Fibroblast of skin of left biceps (primary cell): ENCODE data around the gene PRR35.

Experiments used
- DNase-seq, 2 experiments: peaks; one replicate each; pipeline ENCODE4 v3.0.0-alpha.2; 2013; ENCODE audit warnings: low read depth in 2 of 2

PRR35 gene

GRCh38 chr16:580141-580945 is 20.1 kb downstream of the PRR35 start:
- DNase-seq: no peak

- DNase-seq: no peak
These were observed 20.8 kb downstream of the PRR35 start for GRCh38 chr16:580946-581498.

GRCh38 chr16:582218-582613 is 22.0 kb downstream of the PRR35 start:
- DNase-seq: no peak

GRCh38 chr16:582614-583331 is 22.6 kb downstream of the PRR35 start:
- no peak for DNase-seq

DNA sequence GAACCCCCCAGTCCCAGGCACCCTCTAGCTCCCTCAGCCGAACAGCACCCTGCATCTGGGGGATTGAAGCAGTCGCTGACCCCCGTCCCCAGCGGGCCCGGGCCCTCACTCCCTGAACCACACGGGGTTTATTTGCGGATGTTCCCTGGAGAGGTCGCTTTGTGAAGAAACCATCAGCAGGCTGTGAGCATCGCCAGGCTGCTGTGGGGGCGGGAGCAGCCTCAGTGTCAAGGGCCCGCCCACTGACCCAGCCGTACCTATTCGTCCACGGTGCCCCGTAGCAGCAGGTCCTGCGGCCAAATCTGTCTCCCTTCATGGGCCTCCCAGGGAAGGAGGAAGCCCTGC is 23.2 kb downstream of the PRR35 start:
- no peak for DNase-seq

- DNase-seq: no peak
These were observed 23.8 kb downstream of the PRR35 start for GRCh38 chr16:583815-584591.

DNA sequence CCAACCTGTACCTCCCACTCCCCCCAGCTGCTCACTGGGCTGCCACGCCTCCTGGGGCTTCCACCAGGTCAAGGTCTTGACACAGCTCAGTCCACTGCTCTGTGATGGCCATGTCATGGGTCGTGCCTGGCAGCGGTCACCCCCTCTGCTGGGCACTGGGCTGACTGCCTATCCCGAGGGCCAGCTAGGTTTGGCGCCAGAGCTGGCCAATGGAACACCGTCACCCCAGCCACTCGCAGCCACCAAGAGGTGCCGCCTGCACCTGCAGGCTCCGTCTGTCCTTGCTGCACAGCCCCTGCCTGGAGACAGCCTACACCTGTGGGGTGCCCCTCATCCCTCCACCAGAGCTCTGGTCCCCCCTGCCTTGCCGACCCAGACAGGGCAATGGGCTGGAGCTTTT is 25.2 kb downstream of the PRR35 start:
- DNase-seq: no peak

DNA sequence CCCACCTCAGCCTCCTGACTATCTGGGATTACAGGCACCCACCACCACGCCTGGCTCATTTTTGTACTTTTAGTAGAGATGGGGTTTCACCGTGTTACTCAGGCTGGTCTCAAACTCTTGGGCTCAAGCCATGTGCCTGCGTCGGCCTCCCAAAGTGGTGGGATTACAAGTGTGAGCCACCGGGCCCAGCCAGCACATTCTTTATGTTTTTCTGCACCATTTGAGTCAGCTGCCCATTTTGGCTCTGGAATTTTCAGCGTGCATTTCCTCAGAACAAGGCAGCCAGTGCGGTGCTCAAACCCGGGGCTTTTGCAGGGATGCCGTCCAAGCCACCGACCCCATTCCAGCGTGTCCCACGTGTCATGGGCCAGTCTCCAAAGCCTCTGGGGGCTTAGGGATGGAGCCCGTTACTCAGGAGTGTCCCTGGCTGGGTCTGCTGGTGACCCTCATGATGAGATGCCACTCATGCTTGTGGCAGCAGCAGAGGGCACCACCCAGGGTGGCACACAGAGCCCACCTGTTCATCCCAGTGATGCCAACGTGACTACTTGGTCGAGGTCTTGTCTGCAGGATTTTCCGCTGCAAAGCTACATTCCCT is 26.0 kb downstream of the PRR35 start:
- DNase-seq: no peak

DNA sequence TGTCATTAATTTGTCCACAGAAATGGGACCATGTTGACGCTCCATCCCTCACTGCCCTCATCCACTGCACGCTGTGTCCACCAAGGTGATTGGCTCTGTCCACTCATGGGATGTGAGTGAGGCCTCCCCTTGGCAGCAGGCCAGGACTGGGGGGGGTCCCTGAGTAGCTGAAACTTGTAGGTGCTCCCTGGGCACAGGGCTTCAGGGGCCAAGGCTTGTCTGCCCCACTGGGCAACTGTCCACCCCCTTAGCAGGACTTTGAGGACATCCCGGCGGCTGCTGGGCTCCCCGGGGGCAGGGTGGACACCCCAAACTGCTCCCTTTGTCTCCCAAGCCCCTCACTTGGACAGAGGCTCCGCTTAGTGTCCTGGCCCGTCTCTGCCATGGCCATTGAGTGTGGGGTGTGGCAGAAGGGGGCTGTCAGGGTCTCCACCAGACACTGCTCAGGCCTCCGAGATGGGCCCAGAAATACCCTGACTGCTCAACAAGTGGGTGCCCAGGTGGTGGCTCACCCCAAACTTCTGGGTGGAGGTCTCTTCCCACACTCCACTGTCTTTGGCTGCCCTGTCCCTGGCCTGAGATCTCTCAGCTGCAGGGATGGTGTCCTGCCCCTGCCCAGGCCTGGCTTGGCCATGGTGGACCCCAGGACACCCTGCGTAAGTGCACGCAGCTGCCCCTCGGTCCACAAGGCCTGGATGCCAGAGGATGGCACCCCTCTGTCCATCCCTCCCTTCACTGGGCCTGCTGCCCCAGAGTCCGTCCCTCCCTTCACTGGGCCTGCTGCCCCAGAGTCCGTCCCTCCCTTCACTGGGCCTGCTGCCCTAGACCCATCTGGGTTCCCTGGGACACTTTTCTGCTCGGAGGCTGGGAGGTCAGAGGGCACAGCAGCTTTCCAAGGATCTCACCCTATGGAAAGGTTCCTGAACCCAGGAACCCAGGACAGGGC is 26.7 kb downstream of the PRR35 start:
- no peak for DNase-seq

DNA sequence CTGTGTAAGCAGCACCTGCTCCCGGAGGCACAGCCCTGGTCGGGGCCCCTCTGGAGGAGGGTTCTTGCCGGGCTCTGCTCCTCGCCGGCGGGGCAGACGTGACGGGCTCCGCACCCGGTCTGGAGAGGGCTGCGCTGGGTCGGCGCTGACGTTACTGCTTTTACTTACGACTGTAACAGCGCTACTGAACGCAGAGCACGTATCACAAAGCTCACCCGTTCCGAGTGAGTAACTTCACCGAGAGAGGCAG is 28.4 kb downstream of the PRR35 start:
- no peak for DNase-seq

- peak; percentile 83 to 86 for DNase-seq
These were observed 28.9 kb downstream of the PRR35 start for GRCh38 chr16:588889-589657.

DNA sequence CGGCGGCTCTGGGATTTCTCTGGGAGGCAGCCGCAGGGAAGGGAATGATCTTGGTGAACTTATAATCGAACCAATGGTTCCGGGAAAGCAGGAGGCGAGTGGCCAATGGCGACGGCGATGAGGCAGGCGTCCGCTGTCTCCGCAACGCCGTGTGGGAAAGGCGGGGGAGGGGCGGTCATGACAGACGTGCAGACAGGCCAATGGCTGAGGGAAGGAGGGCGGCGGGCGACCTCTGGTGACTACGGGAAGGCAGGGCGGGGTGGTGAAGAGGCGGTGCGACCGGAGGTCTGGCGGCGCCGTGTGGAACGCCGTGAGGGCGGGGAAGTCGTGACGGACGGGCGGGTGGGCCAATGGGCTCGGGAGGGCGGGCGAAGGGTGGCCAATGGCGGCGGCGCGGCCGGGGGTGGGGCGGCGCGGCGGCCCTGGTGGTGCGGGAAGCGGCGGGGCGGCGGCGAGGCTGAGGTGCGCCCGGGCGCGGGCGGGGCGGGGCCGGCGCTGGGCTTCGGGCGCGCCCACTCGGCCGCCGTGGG is 29.5 kb downstream of the PRR35 start, which contains the start of gene RAB40C:
RAB40C (plus strand) TSS at position 409 of the 530 bp plus-strand sequence. CDS start 226 bp downstream, outside the sequence.
- peak; percentile 94 for DNase-seq

GRCh38 chr16:590188-590814 is 30.1 kb downstream of the PRR35 start:
- DNase-seq: no peak

GRCh38 chr16:590815-591200 is 30.6 kb downstream of the PRR35 start:
- no peak for DNase-seq

GRCh38 chr16:591231-591630 is 31.0 kb downstream of the PRR35 start:
- no peak for DNase-seq

- DNase-seq: no peak
These were observed 31.8 kb downstream of the PRR35 start for GRCh38 chr16:591892-592517.

- no peak for DNase-seq
These were observed 32.5 kb downstream of the PRR35 start for GRCh38 chr16:592518-593306.

GRCh38 chr16:593406-593805 is 33.2 kb downstream of the PRR35 start:
- DNase-seq: no peak
